ENCODE results near the gene SWAP70.

GRCh38 chr11:9675691-9676090, 11.8 kb downstream of the SWAP70 start:
- no peak for TF ChIP-seq POLR2A (IDR thresholded peaks at IDR 0.05)
- no peak for TF ChIP-seq CTCF (IDR thresholded peaks at IDR 0.05)
